HPDE6-E6E7 (cell line): ENCODE results near the gene SLC17A7.
A peak's percentile ranks its signal among the peaks of the same experiment; 100 is the strongest.
"Not testable (repeated sequence)": the region's sequence is repeated elsewhere in the genome, so short reads cannot be mapped to it uniquely, and the experiment has no call there.

Experiments used
- DNase-seq: peaks from one replicate; pipeline ENCODE4 v3.0.0; 2011; ENCODE audit warnings: missing footprints; ENCODE audit errors: extremely low spot score

SLC17A7 gene

GRCh38 chr19:49441210-49441959 lies at the start of gene SLC17A7:
TSS of gene SLC17A7 (minus strand) at chr19:49441527. CDS start at chr19:49441379, 148 bp downstream.
- no peak for DNase-seq

- DNase-seq = no peak
Measured at GRCh38 chr19:49490287-49491029, 49.1 kb upstream of the SLC17A7 start.

- no peak for DNase-seq
Measured at GRCh38 chr19:49489601-49490167, 48.4 kb upstream of the SLC17A7 start.

GRCh38 chr19:49488863-49489537 lies 47.7 kb upstream of the SLC17A7 start:
- no peak for DNase-seq

GRCh38 chr19:49488046-49488862 lies 46.9 kb upstream of the SLC17A7 start:
- no peak for DNase-seq

GRCh38 chr19:49487277-49488045 lies 46.1 kb upstream of the SLC17A7 start, which contains the start of gene RPL13A:
TSS of gene RPL13A (plus strand) at chr19:49487608. CDS start at chr19:49487630, 22 bp downstream.
- peak; percentile 98 for DNase-seq

GRCh38 chr19:49486710-49487276 lies 45.5 kb upstream of the SLC17A7 start:
- DNase-seq = no peak

GRCh38 chr19:49486232-49486631 lies 44.9 kb upstream of the SLC17A7 start:
- no peak for DNase-seq

GRCh38 chr19:49481020-49481683 lies 39.8 kb upstream of the SLC17A7 start:
- no peak for DNase-seq

- no peak for DNase-seq
Measured at GRCh38 chr19:49479975-49480628, 38.8 kb upstream of the SLC17A7 start.

- DNase-seq = no peak
Measured at GRCh38 chr19:49475995-49476880, 34.9 kb upstream of the SLC17A7 start.

- DNase-seq = no peak
Measured at GRCh38 chr19:49475191-49475917, 34.0 kb upstream of the SLC17A7 start.

GRCh38 chr19:49474542-49474924 lies 33.2 kb upstream of the SLC17A7 start:
- DNase-seq = no peak

- peak; percentile 91 for DNase-seq
Measured at GRCh38 chr19:49473868-49474541, 32.7 kb upstream of the SLC17A7 start, which contains the start of gene FLT3LG. TSS of gene FLT3LG (plus strand) at chr19:49474215. CDS start at chr19:49474640, 425 bp downstream.

GRCh38 chr19:49473501-49473867 lies 32.2 kb upstream of the SLC17A7 start:
- DNase-seq = not testable (repeated sequence)

GRCh38 chr19:49472936-49473335 lies 31.6 kb upstream of the SLC17A7 start:
- DNase-seq = no peak

GRCh38 chr19:49470615-49470978 lies 29.3 kb upstream of the SLC17A7 start:
- no peak for DNase-seq
